ENCODE measurements around the gene CCBE1. TPM values are rescaled to one million over a fixed set of nuclear protein-coding genes. Genes with fewer than 3 reads are reported as not detected.

The CCBE1 gene
- total RNA-seq, 3 donors from 2014 or later (not counting 1 experiment from before 2014, with no cell fraction given): 0.05 TPM; not detected in 2

DNA sequence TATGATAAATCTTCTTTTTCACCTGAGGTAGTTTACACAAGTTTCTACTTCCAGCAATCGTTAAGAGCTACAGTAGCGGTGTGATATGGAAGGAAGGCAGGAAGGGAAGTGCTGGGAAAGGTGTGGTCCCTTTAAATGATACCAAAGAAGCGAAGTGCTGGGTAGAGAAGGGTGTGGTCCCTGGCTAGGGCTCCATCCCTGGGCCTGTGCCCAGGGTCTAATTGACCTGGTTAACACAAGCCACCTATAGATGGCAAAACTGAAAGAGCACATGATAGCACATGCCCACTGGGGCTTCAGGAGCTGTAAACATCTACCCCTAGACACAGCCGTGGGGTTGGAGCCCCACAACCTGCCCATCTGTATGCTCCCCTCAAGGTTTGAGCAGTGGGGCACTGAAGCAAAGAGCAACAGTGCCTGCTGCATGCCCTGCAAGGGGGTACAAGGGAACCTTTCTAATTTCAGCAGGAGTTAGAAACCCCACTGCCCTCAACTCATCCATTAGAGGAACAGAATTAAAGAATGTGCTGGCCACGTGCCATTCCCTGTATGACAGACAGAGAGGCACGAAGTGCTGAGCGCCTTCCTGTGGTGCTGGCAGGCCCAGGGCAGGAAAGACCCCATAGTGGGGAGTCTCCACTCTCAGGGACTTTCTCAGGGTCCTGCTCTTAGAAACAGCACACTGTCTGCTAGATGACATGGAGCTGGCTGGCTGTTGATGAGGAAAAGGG, 185.0 kb downstream of the CCBE1 start:
- no peak overlapping the region for H3K4me3 Mint-ChIP-seq
- no peaks in the 10 kb centered on the region for H3K36me3 Mint-ChIP-seq
- Histone ChIP-seq H3K27me3 (ENCODE audit: control insufficient read depth, insufficient read depth, low read length) (no peaks in the 10 kb centered on the region), H3K4me1 (ENCODE audit: control insufficient read depth, insufficient read depth, low read length) (no peaks in the 10 kb centered on the region), H3K4me3 (ENCODE audit: low read length) (no peak overlapping the region), H3K36me3 (ENCODE audit: control insufficient read depth, insufficient read depth, low read length) (no peaks in the 10 kb centered on the region), H3K27ac (ENCODE audit: low read length) (no peak overlapping the region), H3K9me3 (ENCODE audit: control insufficient read depth, insufficient read depth, low read length) (no peaks in the 10 kb centered on the region)
- H3K27me3 Mint-ChIP-seq (ENCODE audit: low read depth in 2 of 2): peaks cover 2 to 5% of the 10 kb centered on the region in 2 donors
- no peak for DNase-seq
- no peak overlapping the region for H3K27ac Mint-ChIP-seq
- H3K4me1 Mint-ChIP-seq: no peaks in the 10 kb centered on the region
- H3K9me3 Mint-ChIP-seq: no peaks in the 10 kb centered on the region
- ATAC-seq: no peak
- intact Hi-C loops (cut with micrococcal nuclease): no loop called here
- no peak for TF ChIP-seq CTCF (IDR thresholded peaks at IDR 0.05)
- 81% methylated on average over 7 of the region's 7 CpGs for WGBS (ENCODE audit: insufficient coverage)

GRCh38 chr18:59509481-59510442, 187.5 kb downstream of the CCBE1 start:
- Mint-ChIP-seq H3K4me3 (no peak overlapping the region), H3K27ac (no peak overlapping the region), H3K9me3 (peaks cover 0 to 2% of the 10 kb centered on the region in 2 donors), H3K27me3 (ENCODE audit: low read depth in 2 of 2) (peaks cover 0 to 2% of the 10 kb centered on the region in 2 donors), H3K4me1 (no peaks in the 10 kb centered on the region), H3K36me3 (no peaks in the 10 kb centered on the region)
- Histone ChIP-seq H3K27me3 (ENCODE audit: control insufficient read depth, insufficient read depth, low read length) (no peaks in the 10 kb centered on the region), H3K4me1 (ENCODE audit: control insufficient read depth, insufficient read depth, low read length) (no peaks in the 10 kb centered on the region), H3K27ac (ENCODE audit: low read length) (no peak overlapping the region), H3K4me3 (ENCODE audit: low read length) (no peak overlapping the region), H3K9me3 (ENCODE audit: control insufficient read depth, insufficient read depth, low read length) (peaks cover 2% of the 10 kb centered on the region), H3K36me3 (ENCODE audit: control insufficient read depth, insufficient read depth, low read length) (no peaks in the 10 kb centered on the region)
- intact Hi-C loops (cut with micrococcal nuclease): no loop called here
- TF ChIP-seq CTCF (IDR thresholded peaks at IDR 0.05): no peak
- DNase-seq: no peak
- 74% methylated on average over 8 of the region's 8 CpGs for WGBS (ENCODE audit: insufficient coverage)
- ATAC-seq: no peak

- Mint-ChIP-seq H3K9me3 (peaks cover 0 to 2% of the 10 kb centered on the region in 2 donors), H3K27me3 (ENCODE audit: low read depth in 2 of 2) (no peaks in the 10 kb centered on the region)
These were observed 191.9 kb downstream of the CCBE1 start for GRCh38 chr18:59505356-59505755.

More at GRCh38 chr18:59505356-59505755, 191.9 kb downstream of the CCBE1 start:
- H3K4me1 Mint-ChIP-seq: no peaks in the 10 kb centered on the region
- no peak for ATAC-seq
- H3K36me3 Mint-ChIP-seq: no peaks in the 10 kb centered on the region
- Histone ChIP-seq H3K4me1 (ENCODE audit: control insufficient read depth, insufficient read depth, low read length) (no peaks in the 10 kb centered on the region), H3K9me3 (ENCODE audit: control insufficient read depth, insufficient read depth, low read length) (peaks cover 2% of the 10 kb centered on the region), H3K27me3 (ENCODE audit: control insufficient read depth, insufficient read depth, low read length) (no peaks in the 10 kb centered on the region), H3K27ac (ENCODE audit: low read length) (no peak overlapping the region), H3K4me3 (ENCODE audit: low read length) (no peak overlapping the region), H3K36me3 (ENCODE audit: control insufficient read depth, insufficient read depth, low read length) (no peaks in the 10 kb centered on the region)
- TF ChIP-seq CTCF (IDR thresholded peaks at IDR 0.05): no peak
- intact Hi-C loops (cut with micrococcal nuclease): no loop called here
- H3K4me3 Mint-ChIP-seq: no peak overlapping the region
- DNase-seq: no peak
- no peak overlapping the region for H3K27ac Mint-ChIP-seq

Measured in natural killer cell (primary cell).